Measurements from ENCODE around the gene OR4D6. TPM values are rescaled to one million over a fixed set of nuclear protein-coding genes. Genes with fewer than 3 reads are reported as not detected.

Gene OR4D6
- total RNA-seq, 1 experiment from 2014 or later = not detected

DNA sequence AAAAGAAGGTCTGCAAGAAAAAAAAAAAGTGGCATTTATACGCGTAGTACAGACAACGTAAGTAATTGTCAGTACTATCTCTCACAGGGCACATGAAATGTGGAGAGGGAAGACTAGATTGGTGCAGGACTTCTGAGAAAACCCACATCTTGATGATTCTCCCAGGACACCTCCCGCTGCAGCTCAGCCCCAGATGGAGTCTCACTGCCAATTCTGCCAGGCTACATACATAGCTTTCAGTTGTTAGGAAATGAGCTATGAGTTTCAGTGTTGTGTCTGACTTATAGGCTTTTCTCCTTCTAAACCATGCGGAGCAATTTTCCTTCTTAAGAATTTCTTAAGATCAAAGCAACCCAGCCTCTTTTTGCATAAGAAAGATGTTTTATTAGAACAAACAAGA is 40.1 kb upstream of the OR4D6 start:
- Histone ChIP-seq H3K4me1 (ENCODE audit: insufficient read depth, low read length, poor library complexity, severe bottlenecking) (peaks cover 3% of the 10 kb centered on the region), H3K4me3 (ENCODE audit: low read depth, low read length, poor library complexity, severe bottlenecking) (no peak overlapping the region), H3K9me3 (ENCODE audit: low read depth, low read length, poor library complexity, severe bottlenecking) (no peaks in the 10 kb centered on the region), H3K27me3 (replicated peaks; ENCODE audit: insufficient read depth, low read depth, low read length, poor library complexity) (no peaks in the 10 kb centered on the region), H3K36me3 (ENCODE audit: insufficient read depth, low read length, poor library complexity, severe bottlenecking) (no peaks in the 10 kb centered on the region), H3K27ac (ENCODE audit: low read depth, low read length, poor library complexity, severe bottlenecking) (no peak overlapping the region)
- ChIA-PET POLR2A (ENCODE audit: low non-redundant PET) (no interaction called here), CTCF (no interaction called here)
- no peak for DNase-seq (ENCODE audit: low spot score)
- BruUV-seq (replicated peaks) = no TSS peak
- intact Hi-C loops (cut with micrococcal nuclease; ENCODE audit: unreplicated experiment) = no loop called here
- TF ChIP-seq EZH2 (IDR thresholded peaks at IDR 0.05; ENCODE audit: borderline replicate concordance, low read depth, low read length, poor library complexity, severe bottlenecking) = no peak

DNA sequence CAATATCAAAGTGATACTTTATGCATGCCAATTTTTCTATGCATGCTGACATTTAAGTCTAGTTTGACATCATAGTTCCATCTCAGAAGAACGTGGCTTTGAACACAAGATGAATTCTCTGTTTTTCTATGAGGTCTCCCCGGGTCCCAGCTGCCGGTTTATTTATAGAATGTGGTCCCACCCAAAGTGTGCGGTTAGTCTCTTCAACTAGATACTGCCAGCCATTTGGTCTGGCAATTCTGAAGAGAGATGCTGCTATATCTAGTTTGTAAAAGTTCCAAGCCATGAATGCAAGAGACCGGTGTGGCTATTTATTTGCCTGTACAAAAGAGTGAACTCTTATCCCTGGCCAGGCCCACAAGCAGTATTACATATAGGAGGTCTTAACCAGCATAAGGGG is 39.7 kb upstream of the OR4D6 start:
- no TSS peak for BruUV-seq (replicated peaks)
- DNase-seq (ENCODE audit: low spot score) = no peak
- Histone ChIP-seq H3K36me3 (ENCODE audit: insufficient read depth, low read length, poor library complexity, severe bottlenecking) (no peaks in the 10 kb centered on the region), H3K4me3 (ENCODE audit: low read depth, low read length, poor library complexity, severe bottlenecking) (no peak overlapping the region), H3K4me1 (ENCODE audit: insufficient read depth, low read length, poor library complexity, severe bottlenecking) (peaks cover 3% of the 10 kb centered on the region), H3K9me3 (ENCODE audit: low read depth, low read length, poor library complexity, severe bottlenecking) (no peaks in the 10 kb centered on the region), H3K27me3 (replicated peaks; ENCODE audit: insufficient read depth, low read depth, low read length, poor library complexity) (no peaks in the 10 kb centered on the region), H3K27ac (ENCODE audit: low read depth, low read length, poor library complexity, severe bottlenecking) (no peak overlapping the region)
- CTCF ChIA-PET = no interaction called here
- no peak for TF ChIP-seq EZH2 (IDR thresholded peaks at IDR 0.05; ENCODE audit: borderline replicate concordance, low read depth, low read length, poor library complexity, severe bottlenecking)
- TF ChIP-seq, protein P1, sequence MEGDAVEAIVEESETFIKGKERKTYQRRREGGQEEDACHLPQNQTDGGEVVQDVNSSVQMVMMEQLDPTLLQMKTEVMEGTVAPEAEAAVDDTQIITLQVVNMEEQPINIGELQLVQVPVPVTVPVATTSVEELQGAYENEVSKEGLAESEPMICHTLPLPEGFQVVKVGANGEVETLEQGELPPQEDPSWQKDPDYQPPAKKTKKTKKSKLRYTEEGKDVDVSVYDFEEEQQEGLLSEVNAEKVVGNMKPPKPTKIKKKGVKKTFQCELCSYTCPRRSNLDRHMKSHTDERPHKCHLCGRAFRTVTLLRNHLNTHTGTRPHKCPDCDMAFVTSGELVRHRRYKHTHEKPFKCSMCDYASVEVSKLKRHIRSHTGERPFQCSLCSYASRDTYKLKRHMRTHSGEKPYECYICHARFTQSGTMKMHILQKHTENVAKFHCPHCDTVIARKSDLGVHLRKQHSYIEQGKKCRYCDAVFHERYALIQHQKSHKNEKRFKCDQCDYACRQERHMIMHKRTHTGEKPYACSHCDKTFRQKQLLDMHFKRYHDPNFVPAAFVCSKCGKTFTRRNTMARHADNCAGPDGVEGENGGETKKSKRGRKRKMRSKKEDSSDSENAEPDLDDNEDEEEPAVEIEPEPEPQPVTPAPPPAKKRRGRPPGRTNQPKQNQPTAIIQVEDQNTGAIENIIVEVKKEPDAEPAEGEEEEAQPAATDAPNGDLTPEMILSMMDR (conservative IDR thresholded peaks at IDR 0.05; ENCODE audit: low read depth, low read length) = no peak
- POLR2A ChIA-PET (ENCODE audit: low non-redundant PET) = no interaction called here
- intact Hi-C loops (cut with micrococcal nuclease; ENCODE audit: unreplicated experiment) = no loop called here

DNA sequence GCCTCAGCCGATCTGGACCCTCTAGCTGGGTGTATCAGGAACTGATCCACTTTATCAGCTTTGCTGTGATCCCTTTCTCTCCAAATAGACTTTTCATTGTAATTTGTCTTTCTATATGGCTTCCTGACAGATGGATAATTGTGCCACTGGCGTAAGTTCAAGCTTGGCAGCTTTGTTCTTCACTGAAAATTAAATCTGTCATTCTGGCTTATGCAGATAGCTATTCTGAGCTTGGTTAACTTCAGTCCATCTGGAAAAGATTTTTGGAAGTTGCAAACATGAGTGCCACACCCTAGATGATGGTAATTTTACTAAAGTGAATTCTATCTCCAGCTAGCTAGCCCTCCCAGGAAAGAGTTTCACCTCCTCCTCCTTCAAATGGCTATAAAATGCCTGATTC is 38.6 kb upstream of the OR4D6 start:
- peaks cover 3% of the 10 kb centered on the region for H3K4me1 ChIP-seq (ENCODE audit: insufficient read depth, low read length, poor library complexity, severe bottlenecking)
- POLR2A ChIA-PET (ENCODE audit: low non-redundant PET) = no interaction called here
- CTCF ChIA-PET = no interaction called here
- H3K27ac ChIP-seq (ENCODE audit: low read depth, low read length, poor library complexity, severe bottlenecking) = no peak overlapping the region
- H3K36me3 ChIP-seq (ENCODE audit: insufficient read depth, low read length, poor library complexity, severe bottlenecking) = no peaks in the 10 kb centered on the region
- DNase-seq (ENCODE audit: low spot score) = peak; percentile 11
- H3K27me3 ChIP-seq (replicated peaks; ENCODE audit: insufficient read depth, low read depth, low read length, poor library complexity) = no peaks in the 10 kb centered on the region
- TF ChIP-seq, protein P1 (conservative IDR thresholded peaks at IDR 0.05; ENCODE audit: low read depth, low read length) = no peak
- no peak for TF ChIP-seq EZH2 (IDR thresholded peaks at IDR 0.05; ENCODE audit: borderline replicate concordance, low read depth, low read length, poor library complexity, severe bottlenecking)
- intact Hi-C loops (cut with micrococcal nuclease; ENCODE audit: unreplicated experiment) = no loop called here
- BruUV-seq (replicated peaks) = no TSS peak
- H3K9me3 ChIP-seq (ENCODE audit: low read depth, low read length, poor library complexity, severe bottlenecking) = no peaks in the 10 kb centered on the region
- H3K4me3 ChIP-seq (ENCODE audit: low read depth, low read length, poor library complexity, severe bottlenecking) = no peak overlapping the region

DNA sequence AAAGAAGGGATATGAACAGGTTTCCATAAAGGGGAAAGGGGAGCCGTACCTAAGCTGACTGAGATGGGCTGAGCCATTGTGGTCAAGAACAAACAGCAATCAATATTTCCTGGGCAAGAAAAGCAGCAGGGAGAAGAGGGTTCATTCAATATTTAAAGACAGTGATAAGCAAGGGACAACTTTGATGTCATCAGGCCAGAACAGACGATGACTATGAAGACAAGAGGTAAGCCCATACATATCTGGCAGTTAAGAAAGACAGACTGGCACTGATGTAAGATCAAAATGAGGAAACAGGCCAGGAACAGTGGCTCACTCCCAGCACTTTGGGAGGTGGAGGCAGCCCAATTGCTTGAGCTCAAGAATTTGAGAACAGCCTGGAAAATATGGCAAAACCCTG is 32.9 kb upstream of the OR4D6 start:
- CTCF ChIA-PET = no interaction called here
- no peaks in the 10 kb centered on the region for H3K27me3 ChIP-seq (replicated peaks; ENCODE audit: insufficient read depth, low read depth, low read length, poor library complexity)
- intact Hi-C loops (cut with micrococcal nuclease; ENCODE audit: unreplicated experiment) = no loop called here
- no peak overlapping the region for H3K4me3 ChIP-seq (ENCODE audit: low read depth, low read length, poor library complexity, severe bottlenecking)
- no peaks in the 10 kb centered on the region for H3K36me3 ChIP-seq (ENCODE audit: insufficient read depth, low read length, poor library complexity, severe bottlenecking)
- peaks cover 16% of the 10 kb centered on the region for H3K4me1 ChIP-seq (ENCODE audit: insufficient read depth, low read length, poor library complexity, severe bottlenecking)
- DNase-seq (ENCODE audit: low spot score) = no peak
- POLR2A ChIA-PET (ENCODE audit: low non-redundant PET) = no interaction called here
- no peak overlapping the region for H3K27ac ChIP-seq (ENCODE audit: low read depth, low read length, poor library complexity, severe bottlenecking)
- no TSS peak for BruUV-seq (replicated peaks)
- no peaks in the 10 kb centered on the region for H3K9me3 ChIP-seq (ENCODE audit: low read depth, low read length, poor library complexity, severe bottlenecking)
- no peak for TF ChIP-seq EZH2 (IDR thresholded peaks at IDR 0.05; ENCODE audit: borderline replicate concordance, low read depth, low read length, poor library complexity, severe bottlenecking)
- TF ChIP-seq, protein P1 (conservative IDR thresholded peaks at IDR 0.05; ENCODE audit: low read depth, low read length) = no peak

Data from A673 (cell line).